GM19328 (cell line): ENCODE data around the gene LLGL2.

Source experiments
- ATAC-seq: cut with Tn5 transposase; IDR thresholded peaks from one replicate; pipeline ENCODE4 v1.9.1; 2021; ENCODE audit warnings: mild to moderate bottlenecking, moderate library complexity; ENCODE audit not compliant: unreplicated experiment

Gene LLGL2

GRCh38 chr17:75611851-75612429 is 86.4 kb downstream of the LLGL2 start:
- ATAC-seq, result no peak

- ATAC-seq, result no peak
Observed at GRCh38 chr17:75612906-75613626, 87.6 kb downstream of the LLGL2 start.

DNA sequence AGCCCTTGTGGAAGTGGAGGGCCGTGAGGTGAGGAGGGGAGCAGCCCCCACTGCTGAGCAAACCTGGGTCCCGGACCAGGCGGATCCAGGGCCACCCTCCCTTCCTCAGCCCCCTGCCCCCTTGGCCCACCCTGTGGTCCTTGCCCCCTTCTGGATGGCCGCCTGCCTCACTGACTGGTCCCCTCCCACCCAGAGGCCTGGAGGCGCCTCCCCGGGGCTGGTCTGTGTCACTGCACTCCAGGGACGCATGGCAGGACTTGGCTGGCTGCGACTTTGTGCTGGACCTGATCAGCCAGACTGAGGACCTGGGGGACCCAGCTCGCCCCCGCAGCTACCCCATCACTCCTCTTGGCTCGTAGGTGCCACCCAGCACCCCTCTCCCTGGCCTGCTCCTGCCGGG is 88.5 kb downstream of the LLGL2 start:
- ATAC-seq, result no peak

DNA sequence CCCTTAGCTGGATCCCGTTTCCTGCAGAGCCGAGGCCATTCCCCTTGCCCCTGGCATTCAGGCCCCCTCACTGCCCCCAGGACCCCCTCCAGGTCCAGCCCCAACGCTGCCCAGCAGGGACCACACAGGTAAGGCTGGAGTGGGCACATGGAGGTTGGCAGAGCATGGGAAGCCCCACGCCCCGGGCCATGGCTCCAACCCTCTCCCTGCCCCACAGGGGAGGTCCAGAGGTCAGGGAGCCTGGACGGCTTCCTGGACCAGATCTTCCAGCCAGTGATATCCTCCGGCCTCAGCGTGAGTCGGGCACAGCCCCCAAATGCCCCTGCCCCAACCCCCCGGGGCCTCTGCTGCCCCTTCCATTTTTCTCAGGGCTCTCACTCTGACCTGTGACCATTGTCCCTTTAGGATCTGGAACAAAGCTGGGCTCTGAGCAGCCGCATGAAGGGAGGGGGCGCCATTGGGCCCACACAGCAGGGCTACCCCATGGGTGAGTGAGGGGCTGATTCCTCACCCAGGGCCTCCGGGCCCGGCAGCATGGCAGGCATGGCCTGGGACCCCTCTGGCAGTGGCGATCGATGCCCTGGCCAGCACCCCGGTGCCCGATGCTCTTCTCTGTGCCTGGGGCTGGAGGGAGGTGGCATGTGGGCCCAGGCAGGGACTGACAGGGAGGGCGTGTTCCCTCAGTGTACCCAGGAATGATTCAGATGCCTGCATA is 89.2 kb downstream of the LLGL2 start:
- no peak for ATAC-seq

DNA sequence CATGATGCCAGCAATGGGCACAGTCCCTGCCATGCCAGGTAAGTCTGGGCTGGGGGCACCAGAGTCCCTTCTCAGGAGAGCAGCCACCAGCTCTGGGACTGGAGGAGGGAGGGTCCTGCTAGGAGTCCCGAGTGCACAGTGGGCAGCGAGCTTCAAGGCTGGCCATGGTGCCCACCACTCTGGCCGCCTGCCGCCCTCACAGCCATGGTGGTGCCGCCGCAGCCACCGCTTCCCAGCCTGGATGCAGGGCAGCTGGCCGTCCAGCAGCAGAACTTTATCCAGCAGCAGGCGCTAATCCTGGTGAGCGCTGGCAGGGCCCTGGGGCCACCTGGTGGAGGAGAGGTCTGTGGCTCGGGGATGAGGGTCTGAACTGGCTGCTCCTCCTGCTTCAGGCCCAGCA is 89.8 kb downstream of the LLGL2 start:
- ATAC-seq, result no peak

DNA sequence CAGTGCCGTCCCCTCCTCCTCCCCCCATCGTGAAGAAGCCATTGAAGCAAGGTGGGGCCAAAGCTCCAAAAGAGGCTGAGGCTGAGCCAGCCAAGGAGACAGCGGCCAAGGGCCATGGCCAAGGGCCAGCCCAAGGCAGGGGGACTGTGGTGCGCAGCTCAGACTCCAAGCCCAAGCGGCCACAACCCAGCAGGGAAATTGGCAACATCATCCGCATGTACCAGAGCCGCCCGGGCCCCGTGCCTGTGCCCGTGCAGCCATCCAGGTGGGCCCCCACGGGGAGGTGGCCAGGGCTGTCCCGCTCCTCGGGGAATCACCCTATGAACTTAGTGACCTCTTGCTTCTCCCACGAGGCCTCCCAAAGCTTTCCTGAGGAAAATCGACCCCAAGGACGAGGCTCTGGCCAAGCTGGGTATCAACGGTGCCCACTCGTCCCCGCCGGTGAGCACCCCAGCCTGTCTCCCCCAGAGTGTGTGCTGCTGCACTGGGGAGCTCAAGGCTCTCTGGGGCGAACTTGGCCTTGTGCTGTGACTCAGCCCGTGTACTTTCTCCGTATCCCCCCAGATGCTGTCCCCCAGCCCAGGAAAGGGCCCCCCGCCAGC is 91.1 kb downstream of the LLGL2 start:
- ATAC-seq, result no peak

DNA sequence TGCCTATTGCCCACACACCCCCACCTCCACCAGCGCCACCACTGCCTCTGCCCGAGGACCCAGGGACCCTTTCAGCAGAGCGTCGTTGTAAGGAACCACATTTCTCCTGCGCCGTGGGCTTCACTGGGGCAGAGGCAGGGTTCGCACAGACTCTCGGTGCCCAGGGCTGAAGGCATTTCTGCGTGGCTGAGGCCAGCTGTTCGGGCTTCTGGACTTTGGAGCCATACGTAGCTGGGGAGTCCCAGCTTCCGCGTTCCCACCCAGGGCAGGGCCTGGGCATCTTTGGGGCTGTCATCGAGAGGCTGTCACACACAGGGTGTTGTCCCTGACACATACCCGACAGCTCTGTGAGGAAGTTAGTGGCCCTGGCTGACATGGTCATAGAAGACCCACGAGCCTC is 91.7 kb downstream of the LLGL2 start:
- ATAC-seq, result no peak

DNA sequence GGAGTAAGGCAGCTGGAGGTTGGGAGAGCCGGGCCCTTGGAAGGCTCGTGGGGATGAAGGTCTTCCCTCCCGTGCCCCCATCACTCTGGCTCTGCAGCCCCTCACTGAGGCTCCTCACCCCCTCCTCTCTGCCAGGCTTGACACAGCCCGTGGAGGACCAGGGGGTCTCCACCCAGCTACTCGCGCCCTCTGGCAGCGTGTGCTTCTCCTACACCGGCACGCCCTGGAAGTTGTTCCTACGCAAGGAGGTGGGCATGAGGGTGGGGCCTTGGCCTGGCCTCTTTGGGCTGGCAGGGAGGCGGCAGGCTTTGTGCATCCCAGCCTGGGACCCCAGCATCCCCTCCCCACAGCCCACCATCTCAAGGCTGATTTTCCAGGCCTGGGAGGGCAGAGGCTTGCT is 92.2 kb downstream of the LLGL2 start:
- no peak for ATAC-seq

DNA sequence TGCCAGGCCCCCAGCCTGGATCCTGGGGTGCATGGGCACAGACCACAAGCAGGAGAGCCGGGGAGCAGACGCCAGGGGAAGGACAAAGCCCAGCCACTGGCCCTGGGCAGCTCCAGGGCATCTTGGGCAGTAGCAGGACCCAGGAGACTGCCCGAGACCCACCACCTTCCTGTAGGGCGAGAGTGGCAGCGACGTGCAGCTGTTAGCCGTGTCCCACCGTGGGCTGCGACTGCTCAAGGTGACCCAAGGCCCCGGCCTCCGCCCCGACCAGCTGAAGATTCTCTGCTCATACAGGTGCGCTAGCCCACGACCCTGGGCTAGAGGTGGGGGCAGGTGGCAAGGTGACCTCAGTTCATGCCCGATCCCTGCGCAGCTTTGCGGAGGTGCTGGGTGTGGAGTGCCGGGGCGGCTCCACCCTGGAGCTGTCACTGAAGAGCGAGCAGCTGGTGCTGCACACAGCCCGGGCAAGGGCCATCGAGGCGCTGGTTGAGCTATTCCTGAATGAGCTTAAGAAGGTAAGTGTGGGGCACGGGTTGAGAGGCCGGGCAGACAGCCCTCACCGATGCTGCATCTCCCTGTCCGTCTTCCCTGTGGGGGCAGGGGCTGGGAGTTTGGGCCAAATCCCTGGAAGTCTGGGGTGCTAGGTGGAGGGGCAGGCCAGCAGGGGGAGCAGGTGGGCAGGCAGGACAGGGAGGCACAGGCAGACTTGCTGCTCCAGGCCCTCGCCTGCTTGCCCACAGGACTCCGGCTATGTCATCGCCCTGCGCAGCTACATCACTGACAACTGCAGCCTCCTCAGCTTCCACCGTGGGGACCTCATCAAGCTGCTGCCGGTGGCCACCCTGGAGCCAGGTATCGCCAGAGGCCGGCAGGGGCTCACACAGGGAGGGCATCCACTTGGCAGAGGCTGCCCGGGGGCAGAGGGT is 94.3 kb downstream of the LLGL2 start:
- no peak for ATAC-seq

DNA sequence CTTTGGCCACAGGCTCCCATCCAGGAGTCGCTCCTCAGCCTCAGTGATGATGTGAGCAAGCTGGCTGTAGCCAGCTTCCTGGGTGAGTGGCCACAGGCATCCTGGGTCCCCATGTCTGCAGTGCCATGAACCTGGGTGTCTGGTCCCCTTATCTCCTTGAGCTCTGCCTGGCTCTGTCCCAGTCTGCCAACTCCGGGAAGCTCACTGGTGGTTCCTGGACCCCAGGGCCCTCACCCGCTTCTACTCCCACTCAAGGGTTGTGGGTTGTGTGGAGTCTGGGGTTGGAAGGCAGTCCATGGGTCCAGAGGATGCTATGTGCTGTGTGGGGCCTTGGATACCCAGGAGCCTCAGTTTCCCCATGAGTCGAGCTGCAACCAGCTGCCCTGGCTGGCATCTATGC is 96.0 kb downstream of the LLGL2 start:
- no peak for ATAC-seq

GRCh38 chr17:75622076-75622475 is 96.6 kb downstream of the LLGL2 start:
- ATAC-seq, result no peak

DNA sequence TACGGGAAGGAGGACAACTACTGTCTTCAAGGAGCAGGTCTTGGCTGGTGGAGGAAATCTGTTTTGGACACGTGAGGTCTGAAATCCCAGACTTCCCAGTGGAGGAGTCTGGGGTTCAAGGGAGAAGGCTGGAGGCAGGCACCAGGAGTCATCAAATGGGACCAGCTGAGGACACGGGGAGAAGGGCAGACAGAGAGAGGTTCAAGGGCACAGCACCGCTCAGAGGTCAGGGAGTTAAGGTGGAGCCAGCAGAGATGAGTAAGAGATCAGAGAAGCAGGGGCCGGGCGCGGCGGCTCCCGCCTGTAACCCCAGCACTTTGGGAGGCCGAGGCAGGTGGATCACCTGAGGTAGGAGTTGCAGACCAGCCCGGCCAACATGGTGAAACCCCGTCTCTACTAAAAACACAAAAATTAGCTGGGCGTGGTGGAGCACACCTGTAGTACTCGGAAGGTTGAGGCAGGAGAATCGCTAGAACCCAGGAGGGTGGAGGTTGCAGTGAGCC is 97.3 kb downstream of the LLGL2 start:
- no peak for ATAC-seq

GRCh38 chr17:75623386-75623785 is 97.9 kb downstream of the LLGL2 start:
- ATAC-seq, result no peak

GRCh38 chr17:75624021-75624420 is 98.5 kb downstream of the LLGL2 start:
- ATAC-seq, result no peak
